Effector memory CD8-positive, alpha-beta T cell (primary cell): ENCODE results near the gene TMEM167A.

Experiments used
- ATAC-seq: fragments of 150-1000 bp; cut with Tn5 transposase; replicated peaks from 2 replicates; pipeline ENCODE4 v1.10.0; 2021; ENCODE audit warnings: mild to moderate bottlenecking, moderate library complexity
- DNase-seq, 3 experiments: peaks; one replicate each; pipeline ENCODE4 v3.0.0; 2021
- H3K27ac Mint-ChIP-seq, 2 donors: one replicate each; pipeline ENCODE4 v1.8.0; 2022; ENCODE audit warnings: mild to moderate bottlenecking in 2 of 2, mixed read lengths in 2 of 2, moderate library complexity in 2 of 2
- H3K27me3 Mint-ChIP-seq, 2 donors: one replicate each; pipeline ENCODE4 v1.8.0; 2022; ENCODE audit warnings: mixed read lengths in 2 of 2
- H3K36me3 Mint-ChIP-seq: one replicate; pipeline ENCODE4 v1.8.0; 2022; ENCODE audit warnings: mild to moderate bottlenecking, moderate library complexity, mixed read lengths; ENCODE audit not compliant: insufficient read depth
- H3K4me1 Mint-ChIP-seq, 2 donors: one replicate each; pipeline ENCODE4 v1.8.0; 2022; ENCODE audit warnings: low read depth in 2 of 2, mixed read lengths in 2 of 2
- H3K4me3 Mint-ChIP-seq, 2 donors: one replicate each; pipeline ENCODE4 v1.8.0; 2022; ENCODE audit warnings: mild to moderate bottlenecking in 2 of 2, mixed read lengths in 2 of 2, moderate library complexity in 2 of 2
- H3K9me3 Mint-ChIP-seq, 2 donors: one replicate each; pipeline ENCODE4 v1.8.0; 2022; ENCODE audit warnings: mixed read lengths in 2 of 2

TMEM167A gene

DNA sequence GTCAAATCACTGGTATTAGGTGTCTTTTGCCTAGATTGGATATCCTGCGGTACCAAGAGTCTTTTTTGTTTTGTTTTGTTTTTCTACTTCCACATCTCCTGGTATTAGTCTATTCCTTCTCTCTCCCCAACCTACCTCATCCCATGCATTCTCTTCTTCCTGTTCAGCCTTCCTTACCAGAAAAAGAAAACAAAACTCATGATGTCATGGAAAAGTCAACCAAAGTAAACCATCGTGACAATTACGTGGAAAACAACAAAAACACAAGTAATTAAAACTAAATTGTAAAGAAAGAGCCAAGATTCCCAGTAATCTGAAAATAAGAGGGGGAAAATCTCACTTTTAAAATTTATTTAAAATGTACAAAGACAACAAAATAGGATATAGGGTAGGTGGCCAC lies 38.3 kb downstream of the TMEM167A start:
- no peak overlapping the region for H3K4me3 Mint-ChIP-seq
- DNase-seq (no peak), ATAC-seq (no peak)
- no peaks in the 10 kb centered on the region for H3K9me3 Mint-ChIP-seq
- no peaks in the 10 kb centered on the region for H3K36me3 Mint-ChIP-seq
- H3K27ac Mint-ChIP-seq = no peak overlapping the region
- H3K27me3 Mint-ChIP-seq = peaks cover 0 to 10% of the 10 kb centered on the region in 2 donors
- no peaks in the 10 kb centered on the region for H3K4me1 Mint-ChIP-seq

DNA sequence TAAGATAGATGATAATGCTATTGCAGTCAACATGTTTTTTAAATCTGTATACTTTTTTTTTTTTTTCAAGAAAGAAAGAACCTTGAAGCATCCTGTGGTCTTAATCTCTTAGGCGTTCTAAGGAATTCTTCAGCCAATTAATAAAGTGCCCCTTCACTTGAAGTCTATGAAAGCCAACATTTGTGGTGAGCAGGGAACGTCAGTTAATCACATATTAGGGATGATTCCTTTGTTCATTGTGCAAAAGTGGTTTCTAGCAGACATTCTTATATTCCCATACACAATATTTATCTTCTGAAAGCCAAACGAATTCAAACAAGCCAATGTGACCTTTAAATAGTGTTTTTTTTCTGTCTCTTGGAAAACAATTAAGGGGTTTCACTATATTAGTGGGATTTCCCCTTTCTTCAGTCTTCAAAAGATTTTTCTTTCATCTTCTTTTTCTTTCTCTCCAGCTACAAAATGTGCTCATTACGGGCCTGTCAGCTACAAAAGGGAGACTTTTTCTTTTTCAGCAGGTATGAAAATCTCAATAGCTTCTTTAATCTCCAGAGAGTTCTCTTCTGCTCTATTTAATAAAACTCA lies 40.1 kb downstream of the TMEM167A start:
- no peak overlapping the region for H3K27ac Mint-ChIP-seq

DNA sequence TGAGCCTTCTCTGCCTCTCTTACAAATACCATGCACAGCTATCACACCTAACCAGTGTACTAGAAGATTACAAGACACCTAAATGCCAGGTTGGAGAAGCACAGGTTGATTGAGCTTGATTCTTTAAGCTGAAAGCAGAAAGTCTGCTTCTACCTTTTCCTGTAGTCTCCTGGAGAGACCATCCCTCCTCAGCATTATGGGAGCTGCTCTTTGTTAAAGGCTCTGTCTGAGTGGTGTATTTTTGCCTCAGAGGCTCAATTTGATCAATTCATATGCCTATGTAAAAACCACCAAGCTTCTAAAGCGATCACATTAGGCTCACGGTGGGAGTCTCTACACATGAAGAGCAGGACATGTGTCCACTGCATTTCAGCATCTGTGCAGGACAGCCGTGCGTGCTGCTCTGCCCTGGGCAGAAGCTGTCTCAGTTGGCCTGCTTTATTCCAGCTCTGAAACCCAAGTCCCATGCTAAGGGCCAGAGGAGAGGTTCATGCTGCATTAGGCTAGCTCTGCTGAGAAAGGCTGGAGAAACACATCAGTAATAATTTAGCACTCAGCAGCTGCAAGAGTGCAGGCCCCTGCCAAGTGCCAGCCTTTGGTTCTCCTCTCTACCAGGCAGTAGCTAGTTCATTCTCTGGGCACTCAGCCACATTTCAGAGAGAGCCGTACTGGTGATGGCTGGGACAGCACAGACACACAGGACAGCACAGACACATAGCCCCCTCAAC lies 41.7 kb downstream of the TMEM167A start:
- no peak for ATAC-seq

More for the DNA sequence above, 40.1 kb downstream of the TMEM167A start:
- H3K9me3 Mint-ChIP-seq = no peaks in the 10 kb centered on the region
- peaks cover 0 to 10% of the 10 kb centered on the region in 2 donors for H3K27me3 Mint-ChIP-seq
- ATAC-seq (no peak), DNase-seq (no peak)
- no peaks in the 10 kb centered on the region for H3K4me1 Mint-ChIP-seq
- H3K4me3 Mint-ChIP-seq = no peak overlapping the region
- H3K36me3 Mint-ChIP-seq = no peaks in the 10 kb centered on the region

DNA sequence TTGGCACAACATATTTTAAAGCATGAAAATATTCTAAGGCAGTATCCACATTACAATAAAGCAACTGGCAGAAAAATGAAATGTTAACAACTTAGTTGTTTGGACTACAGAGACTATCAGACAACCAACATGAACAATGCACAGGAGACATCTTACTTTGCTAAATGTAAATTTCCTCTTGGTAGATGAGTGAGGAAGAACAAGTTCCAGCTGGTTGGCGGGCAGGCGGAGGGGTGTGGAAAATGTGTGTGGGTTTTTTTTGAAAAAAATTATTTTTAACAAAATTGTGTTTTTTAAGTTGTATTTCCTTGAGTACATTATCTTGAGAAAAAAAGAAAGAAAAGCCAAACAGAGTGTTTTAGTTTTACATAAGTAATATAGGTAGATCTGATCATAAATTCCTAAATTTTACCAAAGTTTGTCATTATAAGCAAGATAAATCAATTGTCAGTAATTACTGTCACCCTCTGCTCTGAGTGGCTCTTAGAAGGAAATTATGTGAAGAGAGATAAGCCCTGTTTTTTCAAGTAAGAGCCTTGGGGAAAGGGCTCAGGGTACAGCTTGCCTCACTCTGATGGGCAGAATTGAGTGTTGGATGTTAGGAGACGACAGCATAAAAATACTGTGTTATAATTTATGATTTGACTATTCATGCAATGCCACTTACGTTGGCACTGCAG lies 42.5 kb downstream of the TMEM167A start:
- ATAC-seq = no peak
- H3K9me3 Mint-ChIP-seq = no peaks in the 10 kb centered on the region
- no peaks in the 10 kb centered on the region for H3K36me3 Mint-ChIP-seq
- H3K27me3 Mint-ChIP-seq = peaks cover 0 to 15% of the 10 kb centered on the region in 2 donors
- H3K4me1 Mint-ChIP-seq = no peaks in the 10 kb centered on the region
- H3K27ac Mint-ChIP-seq = no peak overlapping the region
- no peak for DNase-seq
- H3K4me3 Mint-ChIP-seq = no peak overlapping the region

More for the DNA sequence above, 41.7 kb downstream of the TMEM167A start:
- Mint-ChIP-seq H3K4me3 (no peak overlapping the region), H3K27ac (no peak overlapping the region), H3K36me3 (no peaks in the 10 kb centered on the region), H3K27me3 (peaks cover 0 to 15% of the 10 kb centered on the region in 2 donors), H3K9me3 (no peaks in the 10 kb centered on the region), H3K4me1 (no peaks in the 10 kb centered on the region)
- DNase-seq = no peak

DNA sequence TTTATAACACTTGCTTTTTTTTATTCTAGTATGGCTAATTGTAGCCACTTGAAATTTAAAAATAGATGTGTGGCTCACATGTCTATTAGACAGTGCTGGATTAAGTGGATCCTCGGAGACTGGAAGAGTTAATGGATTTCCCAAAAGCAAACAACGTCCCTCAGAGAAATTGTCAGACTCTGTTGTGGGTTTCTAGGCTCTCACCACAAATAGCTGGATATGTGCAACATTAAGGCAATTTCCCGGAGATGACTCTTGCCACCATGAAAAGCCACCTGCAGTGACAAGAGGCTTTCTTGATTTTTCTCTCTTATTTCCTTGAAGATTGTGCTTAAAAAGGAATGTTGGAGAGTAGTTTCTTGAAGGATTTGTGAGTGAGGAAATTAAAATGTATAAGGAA lies 43.2 kb downstream of the TMEM167A start:
- no peak overlapping the region for H3K4me3 Mint-ChIP-seq
- no peaks in the 10 kb centered on the region for H3K9me3 Mint-ChIP-seq
- no peak for DNase-seq
- H3K27ac Mint-ChIP-seq = no peak overlapping the region
- ATAC-seq = no peak
- H3K4me1 Mint-ChIP-seq = no peaks in the 10 kb centered on the region
- H3K36me3 Mint-ChIP-seq = no peaks in the 10 kb centered on the region
- H3K27me3 Mint-ChIP-seq = peaks cover 0 to 14% of the 10 kb centered on the region in 2 donors

DNA sequence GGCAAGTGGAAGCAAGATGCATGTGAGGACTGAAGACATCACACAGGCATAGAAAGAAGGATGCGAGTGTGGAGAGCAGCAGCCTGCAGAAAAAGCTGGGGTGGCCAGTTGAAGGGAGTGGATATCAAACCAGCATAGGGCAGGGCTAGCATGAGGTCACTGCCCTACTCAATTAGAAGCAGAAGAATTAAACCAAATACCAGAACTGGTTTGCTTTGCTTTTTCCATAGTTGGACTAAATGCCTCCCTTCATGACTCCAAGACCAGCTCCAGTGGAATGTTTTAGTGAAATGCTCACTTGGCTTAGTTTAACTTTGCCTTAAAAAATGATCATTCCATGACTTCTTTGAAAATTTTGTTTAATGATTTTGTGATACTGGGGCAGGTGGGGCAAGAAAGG lies 45.8 kb downstream of the TMEM167A start:
- no peak for DNase-seq
- H3K27me3 Mint-ChIP-seq = peaks cover 0 to 10% of the 10 kb centered on the region in 2 donors
- no peaks in the 10 kb centered on the region for H3K4me1 Mint-ChIP-seq

DNA sequence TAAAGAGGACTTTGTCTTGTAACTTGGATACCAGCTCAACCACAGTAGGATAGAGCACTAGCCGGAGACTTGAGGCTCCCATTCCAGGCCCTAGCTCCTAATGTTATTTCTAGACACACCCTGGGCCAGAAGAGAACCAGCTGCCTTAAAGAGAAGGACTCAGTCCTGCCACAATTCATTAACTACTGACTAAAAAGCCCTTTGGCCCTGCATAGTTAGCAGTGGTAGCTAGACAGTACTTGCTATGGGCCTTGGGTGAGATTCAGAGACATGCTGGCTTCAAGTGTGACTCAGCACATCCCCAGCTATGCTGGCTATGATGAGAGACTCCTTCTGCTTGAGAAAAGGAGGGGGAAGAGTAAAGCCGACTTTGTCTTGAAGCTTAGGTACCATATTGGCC lies 47.3 kb downstream of the TMEM167A start:
- Mint-ChIP-seq H3K27me3 (peaks cover 0 to 20% of the 10 kb centered on the region in 2 donors), H3K9me3 (no peaks in the 10 kb centered on the region), H3K27ac (no peak overlapping the region), H3K36me3 (no peaks in the 10 kb centered on the region), H3K4me3 (no peak overlapping the region), H3K4me1 (no peaks in the 10 kb centered on the region)
- DNase-seq = no peak
- no peak for ATAC-seq

More for the DNA sequence above, 45.8 kb downstream of the TMEM167A start:
- H3K27ac Mint-ChIP-seq = no peak overlapping the region
- no peak overlapping the region for H3K4me3 Mint-ChIP-seq
- H3K9me3 Mint-ChIP-seq = no peaks in the 10 kb centered on the region
- no peak for ATAC-seq
- H3K36me3 Mint-ChIP-seq = no peaks in the 10 kb centered on the region

DNA sequence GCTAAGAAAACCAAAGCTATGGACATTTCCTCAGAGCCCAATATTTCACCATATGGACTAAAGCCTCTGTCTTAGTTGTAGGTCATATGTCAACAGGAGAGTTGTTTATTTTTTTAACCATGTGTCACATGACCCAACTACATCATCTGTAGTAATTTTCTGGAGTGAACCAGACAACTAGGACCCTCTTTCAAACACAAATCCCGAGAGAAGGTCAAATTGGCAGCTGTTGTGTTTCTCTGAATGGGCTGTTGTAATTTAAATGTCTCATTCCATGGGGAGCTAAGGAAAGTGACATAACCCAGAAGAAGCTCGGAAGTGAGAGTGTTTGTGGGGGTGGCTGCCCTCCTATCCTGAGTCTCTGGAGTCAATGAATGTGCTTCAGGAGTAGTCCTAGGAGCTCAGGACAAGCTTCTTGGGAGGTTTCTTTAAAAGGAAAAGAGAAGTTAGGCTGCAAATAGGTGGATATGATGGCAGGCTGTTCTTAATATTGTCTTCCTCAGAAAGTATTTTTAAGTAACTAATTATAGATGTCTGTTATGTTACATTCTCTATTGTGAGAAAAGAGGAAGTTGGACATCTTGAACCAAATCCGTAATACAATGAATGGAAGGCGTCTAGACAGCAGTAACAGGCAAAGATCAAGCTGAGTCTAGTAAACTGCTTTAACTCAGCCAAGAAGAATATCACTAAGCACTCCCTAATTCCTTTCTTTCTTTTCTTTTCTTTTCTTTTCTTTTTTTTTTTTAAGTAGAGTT lies 50.1 kb downstream of the TMEM167A start:
- Mint-ChIP-seq H3K4me1 (no peaks in the 10 kb centered on the region), H3K4me3 (no peak overlapping the region), H3K36me3 (no peaks in the 10 kb centered on the region), H3K27me3 (peaks cover 0 to 15% of the 10 kb centered on the region in 2 donors), H3K9me3 (no peaks in the 10 kb centered on the region), H3K27ac (peak overlapping the region in 1 of 2 donors; percentile 35)
- ATAC-seq (no peak), DNase-seq (no peak)

DNA sequence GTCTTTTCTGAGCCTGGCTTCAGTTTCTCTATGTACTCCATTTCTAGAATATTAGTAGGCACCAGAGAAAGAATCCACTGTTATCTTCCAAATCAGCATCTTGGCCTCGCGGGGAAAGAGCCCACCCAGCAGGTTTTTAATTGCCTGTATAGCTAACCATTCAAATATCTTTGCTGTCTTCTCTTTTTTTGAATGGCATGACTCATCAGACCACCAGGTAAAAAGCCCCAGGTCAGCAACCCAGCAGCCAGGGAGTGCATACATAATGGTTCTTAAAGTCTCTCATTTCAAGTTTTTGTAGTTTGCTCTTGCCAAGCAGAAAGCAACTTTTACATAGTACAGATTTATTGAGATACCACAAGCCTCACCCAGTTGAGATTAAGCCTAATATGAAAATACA lies 50.7 kb downstream of the TMEM167A start:
- H3K9me3 Mint-ChIP-seq = no peaks in the 10 kb centered on the region
- no peaks in the 10 kb centered on the region for H3K4me1 Mint-ChIP-seq
- H3K27ac Mint-ChIP-seq = no peak overlapping the region
- H3K27me3 Mint-ChIP-seq = peaks cover 0 to 15% of the 10 kb centered on the region in 2 donors
- H3K4me3 Mint-ChIP-seq = no peak overlapping the region
- ATAC-seq = no peak
- no peak for DNase-seq
- H3K36me3 Mint-ChIP-seq = no peaks in the 10 kb centered on the region

DNA sequence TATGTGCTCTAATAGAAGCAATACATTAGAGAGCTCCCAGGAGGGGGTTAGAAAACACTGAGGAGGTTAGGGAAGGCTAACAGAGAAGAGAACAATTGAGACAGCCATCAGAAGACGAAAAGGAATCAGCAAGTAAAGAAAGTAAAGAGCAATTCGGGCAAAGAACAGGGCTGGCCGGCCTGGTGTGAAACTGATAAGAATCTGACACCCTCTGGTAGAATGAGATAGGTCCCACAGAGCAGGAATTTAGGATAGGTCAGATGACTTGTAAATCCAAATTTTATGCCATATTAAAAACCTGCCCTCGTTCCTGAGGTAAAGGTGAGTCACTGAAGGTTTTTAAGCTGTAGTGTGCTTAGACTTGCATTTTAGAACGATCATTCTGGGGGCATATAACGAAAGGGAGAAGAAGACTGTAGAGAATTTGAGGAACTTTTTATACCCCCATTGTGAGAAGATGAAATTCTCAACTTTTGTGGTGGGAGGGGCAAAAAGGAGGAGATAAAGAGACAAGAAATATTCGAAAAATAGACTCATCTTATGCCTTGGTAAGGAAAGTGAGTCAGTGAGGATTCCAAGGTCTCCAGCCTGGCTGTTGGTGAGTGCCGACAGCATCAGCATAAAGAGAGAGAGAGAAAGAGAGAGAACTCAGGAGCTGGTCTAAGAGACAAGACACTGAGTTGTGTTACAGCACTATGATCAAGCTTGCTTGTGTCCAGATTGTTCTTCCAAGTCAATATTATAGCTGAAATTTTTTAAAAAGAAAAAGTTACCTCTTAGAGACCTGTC lies 51.3 kb downstream of the TMEM167A start:
- ATAC-seq = no peak
- Mint-ChIP-seq H3K36me3 (no peaks in the 10 kb centered on the region), H3K27ac (no peak overlapping the region), H3K4me3 (no peak overlapping the region), H3K9me3 (no peaks in the 10 kb centered on the region), H3K4me1 (no peaks in the 10 kb centered on the region), H3K27me3 (peaks cover 0 to 10% of the 10 kb centered on the region in 2 donors)
- no peak for DNase-seq

DNA sequence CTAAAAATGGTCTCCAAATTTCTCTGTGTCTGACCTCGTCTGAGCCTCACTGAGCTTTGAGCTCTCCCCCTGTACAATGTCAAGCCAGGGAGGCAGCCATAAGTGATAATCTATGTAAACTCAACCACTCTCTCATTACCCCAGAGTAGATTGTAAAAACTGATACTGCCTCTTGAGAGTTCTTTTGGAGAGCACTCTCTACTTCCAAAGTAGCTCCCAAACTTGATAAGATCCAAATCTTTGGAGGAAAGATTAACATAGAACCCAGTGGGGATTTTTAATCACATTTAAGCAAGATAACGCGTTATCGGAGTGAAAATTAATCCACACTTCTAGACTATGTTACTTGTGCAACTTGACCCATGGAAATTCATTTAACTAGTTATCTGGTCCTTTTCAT lies 54.9 kb downstream of the TMEM167A start:
- DNase-seq = no peak
- H3K4me3 Mint-ChIP-seq = no peak overlapping the region

DNA sequence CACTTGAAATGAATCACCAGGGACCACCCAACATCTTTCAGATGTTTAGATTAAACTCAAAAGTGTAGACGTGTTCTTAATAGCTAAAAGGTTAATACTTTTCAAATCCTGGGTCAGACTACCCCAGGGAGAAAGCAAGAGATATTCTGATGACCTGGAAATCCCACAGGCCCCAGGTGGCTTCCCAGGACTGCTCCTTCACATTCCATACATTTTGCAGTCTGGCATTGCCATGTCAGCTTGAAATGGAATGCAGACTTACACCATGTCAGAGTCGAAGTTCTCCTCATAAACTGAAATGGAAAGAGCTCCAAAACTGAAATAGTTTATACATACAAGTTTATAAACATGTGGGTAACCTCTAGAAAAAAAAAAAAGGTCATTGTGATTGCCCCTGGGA lies 61.5 kb downstream of the TMEM167A start:
- no peaks in the 10 kb centered on the region for H3K4me1 Mint-ChIP-seq
- H3K27me3 Mint-ChIP-seq = peaks cover 0 to 5% of the 10 kb centered on the region in 2 donors
- H3K4me3 Mint-ChIP-seq = no peak overlapping the region
- H3K36me3 Mint-ChIP-seq = no peaks in the 10 kb centered on the region
- DNase-seq (no peak), ATAC-seq (no peak)
- no peak overlapping the region for H3K27ac Mint-ChIP-seq
- peaks cover 0 to 6% of the 10 kb centered on the region in 2 donors for H3K9me3 Mint-ChIP-seq

More for the DNA sequence above, 54.9 kb downstream of the TMEM167A start:
- Mint-ChIP-seq H3K9me3 (peaks cover 0 to 6% of the 10 kb centered on the region in 2 donors), H3K27me3 (peaks cover 0 to 9% of the 10 kb centered on the region in 2 donors), H3K4me1 (no peaks in the 10 kb centered on the region), H3K27ac (no peak overlapping the region), H3K36me3 (no peaks in the 10 kb centered on the region)
- ATAC-seq = no peak

DNA sequence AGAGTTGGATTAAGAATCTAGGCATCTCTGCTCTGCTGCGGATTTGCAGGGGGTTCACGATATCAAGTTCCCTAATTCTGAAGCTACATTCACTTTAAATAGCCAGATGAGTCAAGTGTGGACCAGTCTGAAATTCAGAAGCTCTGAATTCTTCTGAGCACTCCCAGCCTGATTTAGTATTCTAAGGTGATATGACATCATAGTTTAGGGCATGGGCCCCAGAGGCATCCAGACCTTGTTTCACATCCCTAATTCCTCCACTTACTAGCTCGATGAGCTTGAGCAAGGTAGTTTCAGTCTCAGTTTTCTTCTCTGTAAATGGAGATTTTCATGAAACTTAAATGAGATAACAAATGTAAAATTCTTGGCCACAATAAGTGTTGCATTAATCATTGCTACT lies 65.2 kb downstream of the TMEM167A start:
- ATAC-seq (peak; percentile 29), DNase-seq (no peak)
- Mint-ChIP-seq H3K27ac (no peak overlapping the region), H3K4me1 (no peaks in the 10 kb centered on the region), H3K27me3 (peaks cover under 1 to 5% of the 10 kb centered on the region in 2 donors), H3K36me3 (no peaks in the 10 kb centered on the region), H3K4me3 (no peak overlapping the region), H3K9me3 (no peaks in the 10 kb centered on the region)
